H7 (cell line): Measurements from ENCODE around the gene LIMS2. TPM values are rescaled to one million over a fixed set of nuclear protein-coding genes. Genes with fewer than 3 reads are reported as not detected.

Experiments
- DNase-seq: peaks from one replicate; pipeline ENCODE4 v3.0.0; 2012
- H3K27me3 ChIP-seq: 2 replicates; pipeline ENCODE4 v1.6.0; 2011; ENCODE audit warnings: mild to moderate bottlenecking, low read length; ENCODE audit not compliant: control insufficient read depth, insufficient read depth
- H3K36me3 ChIP-seq: replicated peaks from 2 replicates; pipeline ENCODE4 v1.5.1; 2011; ENCODE audit warnings: low read length; ENCODE audit not compliant: control insufficient read depth, insufficient read depth
- H3K4me3 ChIP-seq: 2 replicates; pipeline ENCODE4 v1.5.1; 2011; ENCODE audit warnings: low read depth, mild to moderate bottlenecking, control low read depth, low read length, moderate library complexity; ENCODE audit not compliant: insufficient read depth
- total RNA-seq: library from RNA; depleted of rRNA; stranded (reverse); fragments of >200 nt; shearing (Covaris generic); gene quantifications from 2 replicates; pipeline ENCODE4 v1.2.3, GENCODE V29; 2014

Gene LIMS2
- total RNA-seq, 1 experiment from 2014 or later, result 1.4 TPM

- peak; percentile 64 for DNase-seq
- no peak overlapping the region for H3K4me3 ChIP-seq
- no peaks in the 10 kb centered on the region for H3K27me3 ChIP-seq
- H3K36me3 ChIP-seq, result no peaks in the 10 kb centered on the region
Observed at GRCh38 chr2:127632592-127633489, 42.5 kb downstream of the LIMS2 start.

DNA sequence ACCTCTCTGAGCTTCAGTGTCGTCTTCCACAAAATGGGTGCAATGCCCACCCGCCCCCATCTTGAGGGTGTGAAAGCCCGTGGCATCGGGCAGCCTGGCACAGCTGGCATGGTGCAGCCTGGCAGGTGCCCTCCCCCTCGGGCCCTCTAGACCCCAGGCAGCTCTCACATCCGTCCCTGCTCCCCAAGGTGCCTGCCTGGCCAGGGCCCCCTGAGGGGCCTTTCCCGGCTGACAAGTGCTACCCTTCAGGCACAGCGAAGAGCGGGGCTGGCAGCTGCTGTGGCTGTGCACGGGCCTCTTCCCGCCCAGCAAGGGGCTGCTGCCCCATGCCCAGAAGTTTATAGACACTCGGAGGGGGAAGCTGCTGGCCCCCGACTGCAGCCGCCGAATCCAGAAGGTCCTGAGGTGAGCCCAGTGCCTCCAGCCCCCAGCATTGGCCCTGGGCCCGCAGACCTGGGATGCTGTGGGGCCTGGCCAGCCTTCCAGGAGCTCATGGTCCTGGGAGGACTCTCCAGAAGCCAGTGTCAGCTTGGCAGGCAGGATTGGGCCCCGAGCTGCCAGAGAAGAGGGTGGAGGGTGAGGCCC, 43.2 kb downstream of the LIMS2 start:
- Histone ChIP-seq H3K4me3 (no peak overlapping the region), H3K27me3 (no peaks in the 10 kb centered on the region), H3K36me3 (no peaks in the 10 kb centered on the region)
- no peak for DNase-seq

- DNase-seq, result no peak
- H3K36me3 ChIP-seq, result no peaks in the 10 kb centered on the region
- no peaks in the 10 kb centered on the region for H3K27me3 ChIP-seq
- H3K4me3 ChIP-seq, result no peak overlapping the region
Observed at GRCh38 chr2:127631541-127631996, 43.8 kb downstream of the LIMS2 start.

GRCh38 chr2:127630864-127631540, 44.3 kb downstream of the LIMS2 start:
- DNase-seq, result no peak
- no peaks in the 10 kb centered on the region for H3K36me3 ChIP-seq

GRCh38 chr2:127630096-127630863, 45.0 kb downstream of the LIMS2 start:
- H3K36me3 ChIP-seq, result no peaks in the 10 kb centered on the region
- H3K4me3 ChIP-seq, result no peak overlapping the region
- DNase-seq, result peak; percentile 53
- no peaks in the 10 kb centered on the region for H3K27me3 ChIP-seq

More at GRCh38 chr2:127630864-127631540, 44.3 kb downstream of the LIMS2 start:
- Histone ChIP-seq H3K4me3 (no peak overlapping the region), H3K27me3 (no peaks in the 10 kb centered on the region)

DNA sequence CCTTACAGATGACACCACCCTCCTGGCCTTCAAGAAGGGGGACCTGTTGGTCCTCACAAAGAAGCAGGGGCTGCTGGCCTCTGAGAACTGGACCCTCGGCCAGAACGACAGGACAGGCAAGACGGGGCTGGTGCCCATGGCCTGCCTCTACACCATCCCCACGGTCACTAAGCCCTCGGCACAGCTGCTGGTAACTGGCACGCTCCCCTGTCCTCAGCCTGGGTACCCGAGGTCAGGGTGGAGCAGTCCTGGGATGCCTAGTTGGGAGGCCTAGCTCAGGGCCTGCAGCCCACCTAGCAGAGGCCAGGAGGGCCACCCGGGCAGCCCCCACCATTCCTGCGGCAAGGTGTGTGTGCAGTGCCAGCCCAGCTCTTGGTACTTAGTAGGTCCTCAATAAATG, 45.7 kb downstream of the LIMS2 start:
- peak; percentile 48 for DNase-seq
- no peak overlapping the region for H3K4me3 ChIP-seq
- no peaks in the 10 kb centered on the region for H3K36me3 ChIP-seq
- no peaks in the 10 kb centered on the region for H3K27me3 ChIP-seq

GRCh38 chr2:127628767-127629614, 46.3 kb downstream of the LIMS2 start:
- DNase-seq, result peak; percentile 63
- Histone ChIP-seq H3K4me3 (no peak overlapping the region), H3K36me3 (no peaks in the 10 kb centered on the region), H3K27me3 (no peaks in the 10 kb centered on the region)

DNA sequence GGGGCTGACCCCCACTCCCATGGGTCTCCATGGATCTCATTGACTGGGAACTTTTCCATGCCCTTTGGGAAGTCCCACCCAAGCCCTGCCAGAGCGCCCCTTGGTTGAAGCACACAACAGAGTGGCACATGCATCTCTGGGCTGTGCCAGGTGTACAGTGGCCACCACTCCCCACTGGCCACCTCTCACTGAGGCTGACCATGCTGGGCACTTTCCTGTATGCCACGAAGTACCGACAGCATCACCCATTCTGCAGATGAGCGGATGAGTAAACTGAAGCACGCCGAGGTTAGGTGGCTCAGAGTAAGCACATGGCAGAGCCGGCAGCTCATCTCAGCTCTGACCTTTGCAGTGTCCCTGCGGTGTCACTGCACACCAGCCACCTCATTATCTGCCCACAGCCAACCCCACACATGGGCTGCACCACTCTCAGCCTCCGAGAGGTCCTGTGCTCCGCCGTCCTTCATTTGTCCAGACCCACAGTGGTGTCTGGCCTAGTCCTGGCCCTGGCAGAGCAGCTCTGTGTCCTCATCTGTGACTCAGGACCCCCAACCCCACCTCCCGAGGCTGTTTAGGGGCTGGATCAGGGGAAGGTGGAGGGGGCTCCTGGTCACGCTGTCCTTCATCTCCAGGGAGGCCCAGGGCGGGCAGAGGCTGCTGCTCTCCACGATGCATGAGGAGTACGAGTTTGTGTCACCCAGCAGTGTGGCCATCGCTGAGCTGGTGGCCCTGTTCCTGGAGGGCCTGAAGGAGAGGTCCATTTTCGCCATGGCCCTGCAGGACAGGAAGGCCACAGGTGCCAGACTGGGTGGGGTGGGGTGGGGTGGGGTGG, 47.4 kb downstream of the LIMS2 start:
- Histone ChIP-seq H3K36me3 (no peaks in the 10 kb centered on the region), H3K4me3 (no peak overlapping the region), H3K27me3 (no peaks in the 10 kb centered on the region)
- DNase-seq, result peak; percentile 45

- H3K27me3 ChIP-seq, result no peaks in the 10 kb centered on the region
- no peak overlapping the region for H3K4me3 ChIP-seq
- peak; percentile 58 for DNase-seq
- H3K36me3 ChIP-seq, result no peaks in the 10 kb centered on the region
Observed at GRCh38 chr2:127626917-127627739, 48.2 kb downstream of the LIMS2 start.

DNA sequence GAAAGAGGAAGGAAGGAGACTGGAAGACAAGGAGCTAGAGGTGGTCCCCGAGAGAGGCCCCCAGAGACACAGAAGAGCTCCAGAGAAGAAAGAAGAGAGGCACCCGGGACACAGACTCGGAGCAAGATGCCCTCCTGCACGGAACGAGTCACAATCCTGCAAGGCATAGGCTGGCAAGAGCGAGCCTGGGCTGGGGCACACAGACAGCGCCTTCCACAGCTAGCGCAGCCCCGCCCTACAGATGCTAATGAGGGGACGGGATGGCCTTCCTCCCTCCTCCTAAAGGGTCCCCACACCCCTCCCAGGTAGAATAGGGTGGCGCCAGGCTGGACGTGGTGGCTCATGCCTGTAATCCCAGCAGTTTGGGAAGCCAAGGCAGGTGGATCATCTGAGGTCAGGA, 49.2 kb downstream of the LIMS2 start:
- H3K27me3 ChIP-seq, result no peaks in the 10 kb centered on the region
- no peaks in the 10 kb centered on the region for H3K36me3 ChIP-seq
- peak; percentile 75 for DNase-seq
- H3K4me3 ChIP-seq, result no peak overlapping the region

GRCh38 chr2:127625572-127625951, 49.8 kb downstream of the LIMS2 start:
- H3K27me3 ChIP-seq, result no peaks in the 10 kb centered on the region
- H3K4me3 ChIP-seq, result no peak overlapping the region
- peak; percentile 49 for DNase-seq
- H3K36me3 ChIP-seq, result no peaks in the 10 kb centered on the region

GRCh38 chr2:127624756-127625571, 50.4 kb downstream of the LIMS2 start:
- DNase-seq, result peak; percentile 57
- H3K27me3 ChIP-seq, result no peaks in the 10 kb centered on the region

More at GRCh38 chr2:127624756-127625571, 50.4 kb downstream of the LIMS2 start:
- no peak overlapping the region for H3K4me3 ChIP-seq
- no peaks in the 10 kb centered on the region for H3K36me3 ChIP-seq
